ENCODE data around the gene RPN1. TPM values are rescaled to one million over a fixed set of nuclear protein-coding genes. Genes with fewer than 3 reads are reported as not detected.
A peak's percentile ranks its signal among the peaks of the same experiment; 100 is the strongest.

Gene RPN1
- total and polyA plus RNA-seq, 2 donors, result 135 to 256 TPM

DNA sequence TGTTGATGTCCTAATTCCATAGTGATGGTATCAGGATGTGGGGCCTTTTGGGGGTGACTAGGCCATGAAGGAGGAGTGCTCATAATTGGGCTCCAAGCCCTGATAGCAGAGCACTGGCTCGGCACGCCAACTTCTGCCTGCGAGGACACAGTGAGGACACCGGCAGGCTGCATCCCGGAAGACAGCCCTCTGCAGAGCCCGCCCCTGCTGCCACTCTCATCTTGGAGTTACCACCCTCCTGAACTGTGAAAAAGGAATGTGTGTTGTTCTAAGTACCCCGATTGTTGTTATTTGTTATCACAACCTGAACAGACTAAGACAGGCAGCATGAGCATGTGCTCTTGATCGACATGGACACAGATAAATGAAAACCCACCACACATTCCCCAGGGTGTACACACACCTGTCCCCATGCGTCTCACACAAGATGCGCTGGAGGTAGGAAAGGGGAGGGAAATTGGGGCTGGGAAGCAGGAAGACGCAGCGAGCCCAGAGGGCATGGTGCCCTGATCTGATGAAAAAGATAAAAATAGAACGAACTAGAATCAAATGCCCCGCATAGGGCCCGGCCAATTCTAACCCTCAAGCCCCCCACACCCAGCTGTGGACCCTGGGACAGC, 40.1 kb downstream of the RPN1 start:
- 77% methylated on average over 15 of the region's 15 CpGs for WGBS
- no peak for DNase-seq (ENCODE audit: extremely low spot score)
- Histone ChIP-seq H3K36me3 (ENCODE audit: insufficient read depth) (no peaks in the 10 kb centered on the region), H3K4me1 (ENCODE audit: insufficient read depth) (no peaks in the 10 kb centered on the region), H3K27ac (ENCODE audit: low read depth) (no peak overlapping the region), H3K4me3 (ENCODE audit: low read depth, low read length) (no peak overlapping the region)

DNA sequence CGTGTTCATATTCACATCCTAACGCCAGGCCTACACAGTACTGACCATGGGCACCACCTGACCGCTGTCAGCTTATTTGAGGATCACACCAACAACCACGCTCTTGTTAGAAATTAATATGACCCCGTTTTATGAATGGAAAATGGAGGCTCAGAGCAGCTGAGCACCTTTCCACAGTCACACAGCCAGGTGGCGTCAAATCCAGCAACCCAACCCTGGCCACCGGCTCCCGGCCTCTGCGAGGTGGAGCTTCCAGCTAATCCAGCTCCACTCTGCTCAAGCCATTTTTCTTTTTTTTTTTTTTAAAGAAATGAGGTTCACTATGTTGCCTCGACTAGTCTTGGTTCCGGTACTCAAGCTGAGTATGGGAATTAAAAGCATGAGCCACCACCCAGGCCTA, 41.3 kb downstream of the RPN1 start:
- Histone ChIP-seq H3K27ac (ENCODE audit: low read depth) (no peak overlapping the region), H3K4me1 (ENCODE audit: insufficient read depth) (no peaks in the 10 kb centered on the region), H3K4me3 (ENCODE audit: low read depth, low read length) (no peak overlapping the region), H3K36me3 (ENCODE audit: insufficient read depth) (no peaks in the 10 kb centered on the region)
- 80% methylated on average over 11 of the region's 11 CpGs for WGBS
- DNase-seq (ENCODE audit: extremely low spot score), result no peak

DNA sequence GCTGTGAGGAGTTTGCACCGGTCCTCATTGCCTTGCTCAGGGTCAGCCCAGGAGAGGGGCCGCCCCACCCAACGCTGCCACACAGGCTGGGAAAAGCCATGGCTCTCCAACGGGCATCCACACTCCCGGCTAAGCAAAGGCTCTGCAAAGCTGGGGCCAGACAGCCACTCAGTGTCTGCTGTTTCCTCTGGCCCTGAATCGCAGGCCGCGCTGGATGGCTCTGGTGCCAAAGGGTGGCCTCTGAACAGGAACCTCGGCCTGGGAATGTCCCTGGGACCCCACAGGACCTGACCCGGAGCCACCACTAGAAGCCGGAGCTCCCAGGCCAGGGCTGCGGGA, 42.9 kb downstream of the RPN1 start:
- H3K4me1 ChIP-seq (ENCODE audit: insufficient read depth), result no peaks in the 10 kb centered on the region
- peak overlapping the region; percentile 49 for H3K4me3 ChIP-seq (ENCODE audit: low read depth, low read length)
- no peak overlapping the region for H3K27ac ChIP-seq (ENCODE audit: low read depth)
- DNase-seq (ENCODE audit: extremely low spot score), result no peak
- 53% methylated on average over 12 of the region's 12 CpGs for WGBS
- H3K36me3 ChIP-seq (ENCODE audit: insufficient read depth), result no peaks in the 10 kb centered on the region

DNA sequence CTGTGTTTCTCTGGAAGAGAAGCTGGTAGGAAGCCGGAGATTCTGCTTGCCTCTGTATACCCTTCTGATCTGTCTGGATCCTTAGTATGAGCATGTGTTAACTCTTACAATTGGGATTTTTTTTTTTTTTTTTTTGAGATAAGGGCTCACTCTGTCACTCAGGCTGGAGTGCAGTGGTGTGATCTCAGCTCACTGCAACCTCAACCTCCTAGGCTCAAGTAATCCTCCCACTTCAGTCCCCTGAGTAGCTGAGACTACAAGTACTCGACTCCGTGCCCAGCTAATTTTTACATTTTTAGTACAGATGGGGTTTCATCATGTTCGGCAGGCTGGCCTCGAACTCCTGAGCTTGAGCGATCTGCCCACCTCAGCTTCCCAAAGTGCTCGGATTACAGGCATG, 44.5 kb downstream of the RPN1 start:
- DNase-seq (ENCODE audit: extremely low spot score), result no peak
- H3K36me3 ChIP-seq (ENCODE audit: insufficient read depth), result no peaks in the 10 kb centered on the region
- 90% methylated on average over 7 of the region's 7 CpGs for WGBS
- no peak overlapping the region for H3K4me3 ChIP-seq (ENCODE audit: low read depth, low read length)
- no peak overlapping the region for H3K27ac ChIP-seq (ENCODE audit: low read depth)
- no peaks in the 10 kb centered on the region for H3K4me1 ChIP-seq (ENCODE audit: insufficient read depth)

DNA sequence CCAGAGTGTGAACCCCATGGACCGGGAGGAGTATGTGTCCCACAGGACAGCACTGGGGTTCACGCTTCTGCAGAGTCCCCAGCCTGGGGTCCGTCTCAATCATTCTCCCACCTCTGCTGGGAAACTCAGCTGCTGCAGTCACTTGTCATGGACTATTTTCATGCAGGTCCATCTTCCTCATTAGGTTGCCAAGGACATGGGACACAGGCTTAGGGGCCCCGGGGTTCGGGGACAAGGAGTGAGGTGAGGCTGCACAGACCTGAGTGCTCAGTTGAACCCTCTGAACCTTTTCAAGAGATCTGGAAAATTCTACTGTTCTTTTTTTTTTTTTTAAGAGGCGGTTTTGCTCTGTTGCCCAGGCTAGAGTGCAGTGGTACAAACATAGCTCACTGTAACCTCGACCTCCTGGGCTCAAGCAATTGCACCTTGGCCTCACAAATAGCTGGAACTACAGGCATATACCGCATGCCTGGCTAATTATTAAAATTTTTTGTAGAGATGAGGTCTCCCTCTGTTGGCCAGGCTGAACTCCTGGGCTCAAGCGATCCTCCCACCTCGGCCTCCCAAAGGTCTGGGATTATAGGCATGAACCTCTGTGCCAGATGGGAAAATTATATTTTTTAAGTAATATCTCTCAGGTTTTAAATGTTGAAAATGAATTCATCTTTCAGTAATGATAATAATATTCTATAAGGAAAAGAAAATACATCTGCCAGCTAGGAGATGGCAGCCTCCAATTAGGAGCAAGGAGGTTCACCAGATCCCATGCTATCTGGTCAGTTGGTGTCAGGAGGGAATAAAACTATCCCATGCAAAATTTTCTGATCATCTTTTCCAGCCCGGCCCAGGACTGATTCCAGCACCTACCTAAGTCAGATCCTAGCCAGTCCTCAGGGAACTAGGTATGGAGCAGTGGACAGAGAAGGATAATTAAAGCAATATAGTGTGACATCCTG, 45.2 kb downstream of the RPN1 start:
- no peak overlapping the region for H3K4me3 ChIP-seq (ENCODE audit: low read depth, low read length)
- DNase-seq (ENCODE audit: extremely low spot score), result no peak
- WGBS, result 85% methylated on average over 11 of the region's 11 CpGs
- no peak overlapping the region for H3K27ac ChIP-seq (ENCODE audit: low read depth)
- no peaks in the 10 kb centered on the region for H3K36me3 ChIP-seq (ENCODE audit: insufficient read depth)
- H3K4me1 ChIP-seq (ENCODE audit: insufficient read depth), result no peaks in the 10 kb centered on the region

DNA sequence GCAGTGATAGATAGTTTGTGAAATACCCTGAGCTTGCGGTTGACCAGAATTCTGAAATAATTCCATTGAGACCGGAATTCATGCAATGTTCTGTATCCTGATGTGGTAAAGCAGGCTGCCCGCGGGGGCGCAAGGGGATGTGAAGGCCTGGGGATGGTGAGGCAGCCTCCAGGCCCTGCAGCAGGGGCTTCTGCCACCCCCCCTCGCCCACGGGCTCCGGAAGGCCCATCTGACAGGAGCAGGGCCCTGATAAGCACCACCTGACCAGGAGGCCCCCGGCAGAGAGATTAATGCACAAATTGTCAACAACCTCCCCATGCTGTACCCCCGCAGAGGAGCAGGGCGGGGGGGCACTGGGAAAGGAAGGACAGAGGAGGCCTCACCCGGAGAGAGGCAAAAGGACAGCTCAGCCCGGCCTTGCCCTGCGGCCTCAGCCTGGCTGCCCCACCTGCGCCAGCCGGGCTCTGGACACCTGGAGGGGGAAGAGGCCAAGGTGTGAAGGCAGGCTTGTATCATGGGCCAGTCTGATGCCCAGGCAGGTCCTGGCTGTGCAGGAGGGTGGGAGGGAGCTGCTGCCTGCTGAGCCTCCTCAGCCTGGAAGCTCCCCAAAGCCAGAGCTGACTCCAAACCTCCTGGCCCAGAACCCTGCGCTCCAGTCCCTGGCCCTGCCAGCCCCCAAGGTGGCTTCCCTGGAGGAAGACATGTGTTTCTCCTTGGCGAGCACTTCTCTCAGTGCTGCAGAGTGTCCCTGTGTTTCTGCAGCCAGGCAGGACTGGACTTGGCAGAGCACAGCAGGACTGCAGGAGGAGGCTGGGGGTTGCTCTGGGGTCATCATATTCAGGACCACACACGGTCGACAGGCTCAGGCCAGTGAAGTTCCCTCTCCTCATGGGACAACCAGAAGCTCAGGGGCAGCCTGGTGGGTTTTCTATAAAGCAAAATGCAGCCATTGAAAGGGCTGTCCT, 46.5 kb downstream of the RPN1 start:
- no peaks in the 10 kb centered on the region for H3K36me3 ChIP-seq (ENCODE audit: insufficient read depth)
- no peak for DNase-seq (ENCODE audit: extremely low spot score)
- H3K4me3 ChIP-seq (ENCODE audit: low read depth, low read length), result no peak overlapping the region
- no peaks in the 10 kb centered on the region for H3K4me1 ChIP-seq (ENCODE audit: insufficient read depth)
- WGBS, result 69% methylated on average over 20 of the region's 20 CpGs
- H3K27ac ChIP-seq (ENCODE audit: low read depth), result no peak overlapping the region

DNA sequence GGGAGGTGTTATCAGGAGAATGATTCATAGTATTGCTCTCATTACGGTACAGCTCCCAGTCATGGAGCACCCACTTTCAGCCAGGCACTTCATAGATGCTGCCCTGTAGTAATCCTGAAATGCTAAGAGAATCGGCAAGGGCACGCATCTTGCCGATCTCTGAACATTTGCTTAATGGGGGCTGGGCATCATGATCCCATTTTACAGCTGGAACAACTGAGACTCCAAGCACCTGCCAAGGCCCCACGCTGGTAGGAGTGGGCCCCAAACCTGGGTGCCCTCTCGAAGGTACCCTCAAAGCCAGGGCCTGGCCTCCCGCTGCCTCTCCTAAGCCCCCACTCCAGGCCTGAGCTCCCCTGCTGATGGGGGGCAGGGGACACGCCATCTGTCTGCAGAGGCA, 47.3 kb downstream of the RPN1 start:
- WGBS, result 91% methylated on average over 8 of the region's 8 CpGs
- H3K27ac ChIP-seq (ENCODE audit: low read depth), result no peak overlapping the region

DNA sequence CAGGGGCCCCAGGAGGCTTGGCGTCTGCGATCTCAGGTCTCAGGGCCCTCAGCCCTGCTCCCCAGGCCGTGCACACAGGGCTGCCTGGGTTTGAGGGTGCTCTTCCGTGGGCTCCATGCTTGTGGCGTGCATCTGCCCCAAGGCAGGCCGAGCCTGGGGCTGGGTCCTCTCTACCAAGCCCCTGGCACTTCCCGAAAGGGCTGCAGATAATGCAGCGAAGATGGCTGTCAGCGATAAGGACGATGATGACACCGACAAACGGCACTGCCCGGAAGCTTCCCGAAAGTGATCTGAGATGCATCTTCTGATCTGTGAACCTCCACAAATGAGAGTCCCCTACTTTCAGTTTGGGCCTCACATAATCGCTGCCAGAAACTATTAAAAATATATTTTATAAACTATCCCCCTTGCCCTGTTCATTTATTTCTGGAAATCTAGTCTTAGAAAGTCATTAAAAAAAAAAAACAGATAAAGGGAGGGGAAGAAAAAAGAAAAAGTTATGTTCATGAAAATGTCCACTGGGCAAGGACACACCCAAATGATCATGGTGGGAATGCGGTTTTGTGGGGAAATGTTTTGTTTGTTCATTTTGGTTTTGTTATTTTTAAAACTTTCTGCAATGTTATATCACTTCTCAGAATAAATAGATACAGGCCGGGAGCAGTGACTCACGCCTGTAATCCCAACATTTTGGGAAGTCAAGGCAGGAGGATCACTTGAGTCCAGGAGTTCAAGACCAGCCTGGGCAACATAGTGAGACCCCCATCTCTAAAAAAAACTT, 51.5 kb downstream of the RPN1 start:
- H3K4me3 ChIP-seq (ENCODE audit: low read depth, low read length), result no peak overlapping the region
- 78% methylated on average over 18 of the region's 18 CpGs for WGBS
- DNase-seq (ENCODE audit: extremely low spot score), result no peak
- no peaks in the 10 kb centered on the region for H3K36me3 ChIP-seq (ENCODE audit: insufficient read depth)
- no peak overlapping the region for H3K27ac ChIP-seq (ENCODE audit: low read depth)
- no peaks in the 10 kb centered on the region for H3K4me1 ChIP-seq (ENCODE audit: insufficient read depth)

More for the DNA sequence above, 47.3 kb downstream of the RPN1 start:
- no peak for DNase-seq (ENCODE audit: extremely low spot score)
- Histone ChIP-seq H3K4me1 (ENCODE audit: insufficient read depth) (no peaks in the 10 kb centered on the region), H3K4me3 (ENCODE audit: low read depth, low read length) (no peak overlapping the region), H3K36me3 (ENCODE audit: insufficient read depth) (no peaks in the 10 kb centered on the region)

DNA sequence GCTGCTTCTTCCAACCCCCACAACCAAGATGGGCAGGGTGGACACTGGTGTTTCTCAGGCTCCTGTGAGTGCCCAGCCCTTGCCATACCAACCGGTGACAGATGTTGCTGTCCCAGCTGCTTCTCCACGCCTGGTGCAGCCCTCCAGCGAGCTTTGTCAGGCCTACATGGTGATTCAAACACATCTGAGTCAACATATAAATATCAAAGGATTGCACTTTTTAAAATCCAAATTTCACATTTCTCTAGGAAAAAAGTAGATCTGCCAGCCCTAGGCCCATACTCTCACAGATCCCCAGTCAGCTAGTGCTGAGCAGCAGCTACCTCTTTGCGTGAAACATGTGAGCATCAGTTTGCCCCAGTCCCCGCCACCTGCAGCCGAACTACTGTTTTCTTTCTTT, 52.7 kb downstream of the RPN1 start:
- no peak overlapping the region for H3K4me3 ChIP-seq (ENCODE audit: low read depth, low read length)
- H3K27ac ChIP-seq (ENCODE audit: low read depth), result no peak overlapping the region
- no peaks in the 10 kb centered on the region for H3K36me3 ChIP-seq (ENCODE audit: insufficient read depth)
- H3K4me1 ChIP-seq (ENCODE audit: insufficient read depth), result no peaks in the 10 kb centered on the region
- DNase-seq (ENCODE audit: extremely low spot score), result no peak
- WGBS, result 87% methylated on average over 6 of the region's 6 CpGs

DNA sequence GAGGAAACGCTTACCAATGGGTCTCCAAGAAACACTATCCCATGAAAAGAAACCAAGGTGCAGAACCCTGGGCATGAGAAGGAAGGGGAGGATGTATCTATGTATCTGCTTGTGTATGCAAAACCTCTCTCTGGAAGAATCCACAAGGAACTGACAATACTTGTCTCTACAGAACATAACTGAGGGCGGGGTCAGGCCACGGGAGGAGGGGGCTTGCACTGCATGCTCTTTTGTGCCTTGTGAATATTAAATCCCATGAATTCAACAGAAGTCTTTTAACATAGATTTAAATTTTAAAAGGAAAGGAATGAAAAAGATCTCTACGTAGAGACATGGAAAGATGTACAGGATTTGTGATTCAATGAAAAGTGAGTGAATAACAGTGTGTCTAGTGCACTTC, 57.8 kb downstream of the RPN1 start:
- DNase-seq (ENCODE audit: extremely low spot score), result no peak
- H3K4me1 ChIP-seq (ENCODE audit: insufficient read depth), result no peaks in the 10 kb centered on the region
- no peak overlapping the region for H3K27ac ChIP-seq (ENCODE audit: low read depth)
- H3K36me3 ChIP-seq (ENCODE audit: insufficient read depth), result no peaks in the 10 kb centered on the region
- 81% methylated on average over 4 of the region's 4 CpGs for WGBS
- H3K4me3 ChIP-seq (ENCODE audit: low read depth, low read length), result no peak overlapping the region

DNA sequence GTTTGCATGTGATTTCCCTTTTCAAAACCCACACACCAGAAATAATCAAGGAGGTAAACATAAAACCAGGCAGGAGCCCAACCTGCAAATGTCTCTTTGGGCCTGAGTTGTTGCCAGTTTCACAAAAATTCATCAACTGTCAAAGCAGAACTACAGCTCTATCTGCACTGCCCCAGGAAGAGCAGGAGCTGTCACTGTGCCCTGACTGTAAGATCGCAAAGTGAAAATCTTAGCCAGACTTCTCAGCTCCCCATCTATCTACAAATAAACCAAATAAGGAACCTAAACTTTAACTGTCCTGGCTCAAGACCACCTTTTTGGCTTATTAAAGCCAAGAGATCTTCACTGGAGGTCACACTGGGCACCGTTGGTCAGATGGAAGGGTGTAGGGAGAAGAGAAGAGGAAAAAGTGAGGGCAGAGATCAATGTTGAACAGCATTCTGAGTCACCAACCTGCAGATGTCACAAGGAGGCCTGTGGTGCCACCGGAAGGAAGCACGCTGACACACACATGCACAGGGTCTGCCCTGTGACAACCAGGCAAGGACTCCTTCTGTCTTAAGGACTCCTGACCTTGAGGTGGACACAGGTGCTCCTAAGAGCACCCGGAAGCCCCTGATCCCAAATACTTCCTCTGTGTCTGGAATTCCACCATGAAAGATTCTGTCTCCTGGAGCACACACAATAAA, 58.7 kb downstream of the RPN1 start:
- WGBS, result 63% methylated on average over 5 of the region's 5 CpGs

DNA sequence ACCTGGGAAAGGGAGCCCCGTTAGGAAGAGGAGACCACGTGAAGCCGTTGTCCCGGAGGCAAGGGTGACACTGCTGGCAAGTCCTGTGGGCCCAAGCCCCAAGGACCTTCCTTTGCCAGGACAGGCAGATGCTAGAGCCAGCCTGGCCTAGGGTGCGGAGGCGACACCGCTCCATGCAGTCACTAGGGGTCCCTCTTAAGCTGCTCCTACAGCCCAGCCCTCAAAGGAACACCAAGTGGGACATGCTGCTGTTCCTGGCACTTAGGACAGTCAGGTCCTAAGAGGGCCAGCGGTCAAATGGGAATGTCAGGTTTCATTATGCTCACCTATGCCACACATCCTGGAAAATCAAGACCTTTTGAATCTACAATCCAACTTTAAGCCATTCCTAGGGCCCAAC, 59.7 kb downstream of the RPN1 start:
- Histone ChIP-seq H3K4me1 (ENCODE audit: insufficient read depth) (no peaks in the 10 kb centered on the region), H3K36me3 (ENCODE audit: insufficient read depth) (no peaks in the 10 kb centered on the region), H3K27ac (ENCODE audit: low read depth) (no peak overlapping the region), H3K4me3 (ENCODE audit: low read depth, low read length) (no peak overlapping the region)
- no peak for DNase-seq (ENCODE audit: extremely low spot score)
- 74% methylated on average over 8 of the region's 8 CpGs for WGBS

More for the DNA sequence above, 58.7 kb downstream of the RPN1 start:
- H3K4me1 ChIP-seq (ENCODE audit: insufficient read depth), result no peaks in the 10 kb centered on the region
- H3K36me3 ChIP-seq (ENCODE audit: insufficient read depth), result no peaks in the 10 kb centered on the region
- no peak overlapping the region for H3K27ac ChIP-seq (ENCODE audit: low read depth)
- no peak overlapping the region for H3K4me3 ChIP-seq (ENCODE audit: low read depth, low read length)
- no peak for DNase-seq (ENCODE audit: extremely low spot score)

All from urinary bladder (tissue), 4 donors.